Measurements from ENCODE around the gene TUBGCP6. TPM values are rescaled to one million over a fixed set of nuclear protein-coding genes. Genes with fewer than 3 reads are reported as not detected.

The TUBGCP6 gene
- total RNA-seq, 1 experiment from 2014 or later = 31.0 TPM

DNA sequence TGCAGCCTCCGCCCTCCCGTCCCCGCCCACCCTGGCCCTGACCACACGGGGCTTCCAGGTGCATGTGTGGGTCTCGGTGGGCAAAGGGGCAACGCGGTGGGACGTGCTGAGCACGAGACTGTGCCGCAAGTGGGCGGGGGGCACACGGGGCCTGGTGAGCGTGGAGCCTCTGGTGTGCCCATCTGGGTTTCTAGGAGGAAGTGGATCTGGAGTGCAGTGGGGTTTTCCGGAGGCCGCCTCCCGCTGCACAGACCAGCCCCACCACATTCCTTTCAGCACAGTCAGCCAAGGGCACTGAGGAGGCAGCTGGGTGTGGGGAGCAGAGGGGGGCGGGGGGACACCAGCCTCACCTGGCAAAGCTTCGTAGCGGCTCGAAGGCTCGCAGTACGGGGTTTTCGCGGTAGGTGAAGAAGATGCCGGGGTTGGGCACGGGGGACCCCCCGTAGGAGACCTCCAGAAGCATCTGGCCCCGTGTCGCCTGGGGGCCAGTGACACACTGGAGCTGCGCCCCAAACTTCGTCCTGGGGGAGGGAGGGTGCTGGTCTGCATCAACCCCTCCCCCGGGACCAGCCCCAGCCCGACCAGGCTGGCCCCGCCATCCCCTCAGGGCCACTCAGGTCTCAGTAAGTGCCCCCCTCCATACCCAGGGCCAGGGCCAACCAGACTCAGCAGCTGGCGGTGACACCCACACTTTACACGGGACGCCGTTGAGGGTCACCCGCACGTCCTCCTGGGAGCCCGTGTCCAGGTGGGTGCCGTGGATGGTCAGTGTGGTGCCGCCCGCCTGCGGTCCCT, 37.7 kb upstream of the TUBGCP6 start:
- peak; percentile 55 for DNase-seq (ENCODE audit: low spot score)
- ChIA-PET CTCF (no interaction called here), POLR2A (ENCODE audit: low non-redundant PET) (no interaction called here)
- H3K4me1 ChIP-seq (ENCODE audit: insufficient read depth, low read length, poor library complexity, severe bottlenecking) = no peaks in the 10 kb centered on the region
- no peak overlapping the region for H3K27ac ChIP-seq (ENCODE audit: low read depth, low read length, poor library complexity, severe bottlenecking)
- no peaks in the 10 kb centered on the region for H3K9me3 ChIP-seq (ENCODE audit: low read depth, low read length, poor library complexity, severe bottlenecking)
- no peaks in the 10 kb centered on the region for H3K27me3 ChIP-seq (replicated peaks; ENCODE audit: insufficient read depth, low read depth, low read length, poor library complexity)
- intact Hi-C loops (cut with micrococcal nuclease; ENCODE audit: unreplicated experiment) = no loop called here
- H3K36me3 ChIP-seq (ENCODE audit: insufficient read depth, low read length, poor library complexity, severe bottlenecking) = peaks cover 86% of the 10 kb centered on the region
- H3K4me3 ChIP-seq (ENCODE audit: low read depth, low read length, poor library complexity, severe bottlenecking) = no peak overlapping the region
- no TSS peak for BruUV-seq (replicated peaks)
- no peak for TF ChIP-seq EZH2 (IDR thresholded peaks at IDR 0.05; ENCODE audit: borderline replicate concordance, low read depth, low read length, poor library complexity, severe bottlenecking)
- TF ChIP-seq, protein P1, sequence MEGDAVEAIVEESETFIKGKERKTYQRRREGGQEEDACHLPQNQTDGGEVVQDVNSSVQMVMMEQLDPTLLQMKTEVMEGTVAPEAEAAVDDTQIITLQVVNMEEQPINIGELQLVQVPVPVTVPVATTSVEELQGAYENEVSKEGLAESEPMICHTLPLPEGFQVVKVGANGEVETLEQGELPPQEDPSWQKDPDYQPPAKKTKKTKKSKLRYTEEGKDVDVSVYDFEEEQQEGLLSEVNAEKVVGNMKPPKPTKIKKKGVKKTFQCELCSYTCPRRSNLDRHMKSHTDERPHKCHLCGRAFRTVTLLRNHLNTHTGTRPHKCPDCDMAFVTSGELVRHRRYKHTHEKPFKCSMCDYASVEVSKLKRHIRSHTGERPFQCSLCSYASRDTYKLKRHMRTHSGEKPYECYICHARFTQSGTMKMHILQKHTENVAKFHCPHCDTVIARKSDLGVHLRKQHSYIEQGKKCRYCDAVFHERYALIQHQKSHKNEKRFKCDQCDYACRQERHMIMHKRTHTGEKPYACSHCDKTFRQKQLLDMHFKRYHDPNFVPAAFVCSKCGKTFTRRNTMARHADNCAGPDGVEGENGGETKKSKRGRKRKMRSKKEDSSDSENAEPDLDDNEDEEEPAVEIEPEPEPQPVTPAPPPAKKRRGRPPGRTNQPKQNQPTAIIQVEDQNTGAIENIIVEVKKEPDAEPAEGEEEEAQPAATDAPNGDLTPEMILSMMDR (conservative IDR thresholded peaks at IDR 0.05; ENCODE audit: low read depth, low read length) = no peak

DNA sequence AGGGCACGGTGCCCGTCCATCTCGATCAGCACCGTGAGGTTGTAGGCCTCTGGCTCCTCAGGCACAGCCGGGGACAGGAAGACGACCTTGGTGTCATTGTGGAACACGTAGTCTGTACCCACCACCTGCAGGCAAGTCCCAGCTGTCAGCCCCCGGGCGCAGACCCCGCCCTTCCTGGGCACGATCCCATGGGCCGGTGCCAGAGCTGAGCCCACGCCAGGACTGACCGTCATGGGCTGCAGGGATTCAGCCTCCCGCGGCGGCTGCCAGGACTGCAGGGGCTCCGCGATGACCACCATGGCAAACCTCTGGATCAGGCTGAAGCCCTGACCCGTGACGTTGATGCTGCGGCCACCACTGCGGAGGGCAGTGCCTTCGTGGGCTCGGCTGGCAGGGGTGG, 37.1 kb upstream of the TUBGCP6 start:
- CTCF ChIA-PET = no interaction called here
- Histone ChIP-seq H3K36me3 (ENCODE audit: insufficient read depth, low read length, poor library complexity, severe bottlenecking) (peaks cover 84% of the 10 kb centered on the region), H3K27me3 (replicated peaks; ENCODE audit: insufficient read depth, low read depth, low read length, poor library complexity) (no peaks in the 10 kb centered on the region), H3K4me3 (ENCODE audit: low read depth, low read length, poor library complexity, severe bottlenecking) (no peak overlapping the region), H3K9me3 (ENCODE audit: low read depth, low read length, poor library complexity, severe bottlenecking) (no peaks in the 10 kb centered on the region), H3K4me1 (ENCODE audit: insufficient read depth, low read length, poor library complexity, severe bottlenecking) (no peaks in the 10 kb centered on the region), H3K27ac (ENCODE audit: low read depth, low read length, poor library complexity, severe bottlenecking) (no peak overlapping the region)
- no peak for DNase-seq (ENCODE audit: low spot score)
- no peak for TF ChIP-seq EZH2 (IDR thresholded peaks at IDR 0.05; ENCODE audit: borderline replicate concordance, low read depth, low read length, poor library complexity, severe bottlenecking)
- TF ChIP-seq, protein P1 (conservative IDR thresholded peaks at IDR 0.05; ENCODE audit: low read depth, low read length) = no peak
- no TSS peak for BruUV-seq (replicated peaks)
- POLR2A ChIA-PET (ENCODE audit: low non-redundant PET) = no interaction called here
- intact Hi-C loops (cut with micrococcal nuclease; ENCODE audit: unreplicated experiment) = no loop called here

DNA sequence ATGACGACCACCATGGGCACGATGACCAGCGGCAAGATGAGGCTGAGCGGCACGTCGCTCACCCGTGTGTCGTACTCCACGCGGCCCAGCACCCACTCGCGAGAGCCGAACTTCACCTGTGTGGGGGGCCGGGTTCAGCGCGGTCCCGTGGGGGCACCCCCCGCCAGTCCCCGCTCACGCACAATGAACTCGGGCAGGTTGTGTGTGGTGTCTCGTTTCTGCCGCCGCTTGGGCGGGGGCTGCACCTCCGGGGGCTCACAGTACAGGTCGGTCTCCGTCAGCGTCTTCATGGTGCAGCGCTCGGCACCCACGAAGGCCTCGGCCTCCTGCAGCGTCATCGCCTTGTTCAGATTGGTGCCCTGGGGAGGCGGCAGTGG, 36.5 kb upstream of the TUBGCP6 start:
- DNase-seq (ENCODE audit: low spot score) = no peak
- no peak overlapping the region for H3K4me3 ChIP-seq (ENCODE audit: low read depth, low read length, poor library complexity, severe bottlenecking)
- no peaks in the 10 kb centered on the region for H3K4me1 ChIP-seq (ENCODE audit: insufficient read depth, low read length, poor library complexity, severe bottlenecking)
- no peak overlapping the region for H3K27ac ChIP-seq (ENCODE audit: low read depth, low read length, poor library complexity, severe bottlenecking)
- intact Hi-C loops (cut with micrococcal nuclease; ENCODE audit: unreplicated experiment) = no loop called here
- CTCF ChIA-PET = no interaction called here
- no peaks in the 10 kb centered on the region for H3K9me3 ChIP-seq (ENCODE audit: low read depth, low read length, poor library complexity, severe bottlenecking)
- no peak for TF ChIP-seq EZH2 (IDR thresholded peaks at IDR 0.05; ENCODE audit: borderline replicate concordance, low read depth, low read length, poor library complexity, severe bottlenecking)
- TF ChIP-seq, protein P1 (conservative IDR thresholded peaks at IDR 0.05; ENCODE audit: low read depth, low read length) = no peak
- no TSS peak for BruUV-seq (replicated peaks)
- H3K36me3 ChIP-seq (ENCODE audit: insufficient read depth, low read length, poor library complexity, severe bottlenecking) = peaks cover 84% of the 10 kb centered on the region
- POLR2A ChIA-PET (ENCODE audit: low non-redundant PET) = no interaction called here
- no peaks in the 10 kb centered on the region for H3K27me3 ChIP-seq (replicated peaks; ENCODE audit: insufficient read depth, low read depth, low read length, poor library complexity)

Data from A673 (cell line).